ENCODE results near the gene CTDSPL.

Gene CTDSPL

DNA sequence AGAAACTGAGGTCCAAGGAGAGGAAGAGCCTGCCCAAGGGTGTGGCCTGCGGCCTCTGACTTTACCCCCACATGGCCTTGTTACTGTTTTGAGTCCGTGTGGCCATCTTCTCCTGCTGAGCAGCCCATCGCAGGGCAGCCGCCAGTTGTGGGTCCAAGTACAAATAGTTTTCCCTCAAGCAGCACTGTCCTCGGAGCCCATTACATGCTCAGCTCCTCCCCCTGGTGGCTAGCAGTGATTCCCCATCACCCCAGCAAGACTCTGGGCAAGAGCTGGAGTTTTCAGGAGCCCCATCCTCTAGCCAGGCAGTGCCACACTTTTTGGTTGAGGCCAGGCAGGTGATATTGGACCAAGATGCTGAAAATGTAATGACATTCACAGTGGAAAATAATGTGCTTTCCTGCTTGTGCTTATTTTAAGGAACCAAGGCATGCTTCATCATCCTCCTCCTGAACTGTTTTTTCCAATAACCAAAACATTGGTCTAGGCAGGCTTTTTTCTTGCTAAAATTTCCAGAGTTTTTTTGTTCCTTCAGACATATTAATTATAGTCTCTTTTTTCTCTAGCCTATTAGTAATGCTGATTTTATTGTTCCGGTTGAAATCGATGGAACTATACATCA, 105.7 kb downstream of the CTDSPL start:
- no peak for TF ChIP-seq SNAI2 (CRISPR knock-in tag; IDR thresholded peaks at IDR 0.05)
- TF ChIP-seq PPARA (CRISPR knock-in tag; IDR thresholded peaks at IDR 0.05; ENCODE audit: borderline replicate concordance), result no peak
- TF ChIP-seq RARB (CRISPR knock-in tag; IDR thresholded peaks at IDR 0.05), result no peak
- no peak for TF ChIP-seq OSR1 (CRISPR knock-in tag; IDR thresholded peaks at IDR 0.05)
- TF ChIP-seq, protein P1, sequence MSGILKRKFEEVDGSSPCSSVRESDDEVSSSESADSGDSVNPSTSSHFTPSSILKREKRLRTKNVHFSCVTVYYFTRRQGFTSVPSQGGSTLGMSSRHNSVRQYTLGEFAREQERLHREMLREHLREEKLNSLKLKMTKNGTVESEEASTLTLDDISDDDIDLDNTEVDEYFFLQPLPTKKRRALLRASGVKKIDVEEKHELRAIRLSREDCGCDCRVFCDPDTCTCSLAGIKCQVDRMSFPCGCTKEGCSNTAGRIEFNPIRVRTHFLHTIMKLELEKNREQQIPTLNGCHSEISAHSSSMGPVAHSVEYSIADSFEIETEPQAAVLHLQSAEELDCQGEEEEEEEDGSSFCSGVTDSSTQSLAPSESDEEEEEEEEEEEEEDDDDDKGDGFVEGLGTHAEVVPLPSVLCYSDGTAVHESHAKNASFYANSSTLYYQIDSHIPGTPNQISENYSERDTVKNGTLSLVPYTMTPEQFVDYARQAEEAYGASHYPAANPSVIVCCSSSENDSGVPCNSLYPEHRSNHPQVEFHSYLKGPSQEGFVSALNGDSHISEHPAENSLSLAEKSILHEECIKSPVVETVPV (CRISPR knock-in tag; IDR thresholded peaks at IDR 0.05), result no peak
- no peak for TF ChIP-seq ZFP3 (CRISPR knock-in tag; IDR thresholded peaks at IDR 0.05)
- TF ChIP-seq, protein P2, sequence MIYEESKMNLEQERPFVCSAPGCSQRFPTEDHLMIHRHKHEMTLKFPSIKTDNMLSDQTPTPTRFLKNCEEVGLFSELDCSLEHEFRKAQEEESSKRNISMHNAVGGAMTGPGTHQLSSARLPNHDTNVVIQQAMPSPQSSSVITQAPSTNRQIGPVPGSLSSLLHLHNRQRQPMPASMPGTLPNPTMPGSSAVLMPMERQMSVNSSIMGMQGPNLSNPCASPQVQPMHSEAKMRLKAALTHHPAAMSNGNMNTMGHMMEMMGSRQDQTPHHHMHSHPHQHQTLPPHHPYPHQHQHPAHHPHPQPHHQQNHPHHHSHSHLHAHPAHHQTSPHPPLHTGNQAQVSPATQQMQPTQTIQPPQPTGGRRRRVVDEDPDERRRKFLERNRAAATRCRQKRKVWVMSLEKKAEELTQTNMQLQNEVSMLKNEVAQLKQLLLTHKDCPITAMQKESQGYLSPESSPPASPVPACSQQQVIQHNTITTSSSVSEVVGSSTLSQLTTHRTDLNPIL (CRISPR knock-in tag; IDR thresholded peaks at IDR 0.05; ENCODE audit: low read depth), result no peak
- TF ChIP-seq, protein P3, sequence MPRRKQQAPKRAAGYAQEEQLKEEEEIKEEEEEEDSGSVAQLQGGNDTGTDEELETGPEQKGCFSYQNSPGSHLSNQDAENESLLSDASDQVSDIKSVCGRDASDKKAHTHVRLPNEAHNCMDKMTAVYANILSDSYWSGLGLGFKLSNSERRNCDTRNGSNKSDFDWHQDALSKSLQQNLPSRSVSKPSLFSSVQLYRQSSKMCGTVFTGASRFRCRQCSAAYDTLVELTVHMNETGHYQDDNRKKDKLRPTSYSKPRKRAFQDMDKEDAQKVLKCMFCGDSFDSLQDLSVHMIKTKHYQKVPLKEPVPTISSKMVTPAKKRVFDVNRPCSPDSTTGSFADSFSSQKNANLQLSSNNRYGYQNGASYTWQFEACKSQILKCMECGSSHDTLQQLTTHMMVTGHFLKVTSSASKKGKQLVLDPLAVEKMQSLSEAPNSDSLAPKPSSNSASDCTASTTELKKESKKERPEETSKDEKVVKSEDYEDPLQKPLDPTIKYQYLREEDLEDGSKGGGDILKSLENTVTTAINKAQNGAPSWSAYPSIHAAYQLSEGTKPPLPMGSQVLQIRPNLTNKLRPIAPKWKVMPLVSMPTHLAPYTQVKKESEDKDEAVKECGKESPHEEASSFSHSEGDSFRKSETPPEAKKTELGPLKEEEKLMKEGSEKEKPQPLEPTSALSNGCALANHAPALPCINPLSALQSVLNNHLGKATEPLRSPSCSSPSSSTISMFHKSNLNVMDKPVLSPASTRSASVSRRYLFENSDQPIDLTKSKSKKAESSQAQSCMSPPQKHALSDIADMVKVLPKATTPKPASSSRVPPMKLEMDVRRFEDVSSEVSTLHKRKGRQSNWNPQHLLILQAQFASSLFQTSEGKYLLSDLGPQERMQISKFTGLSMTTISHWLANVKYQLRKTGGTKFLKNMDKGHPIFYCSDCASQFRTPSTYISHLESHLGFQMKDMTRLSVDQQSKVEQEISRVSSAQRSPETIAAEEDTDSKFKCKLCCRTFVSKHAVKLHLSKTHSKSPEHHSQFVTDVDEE (CRISPR knock-in tag; IDR thresholded peaks at IDR 0.05), result no peak
- ATAC-seq, result peak; percentile 96

DNA sequence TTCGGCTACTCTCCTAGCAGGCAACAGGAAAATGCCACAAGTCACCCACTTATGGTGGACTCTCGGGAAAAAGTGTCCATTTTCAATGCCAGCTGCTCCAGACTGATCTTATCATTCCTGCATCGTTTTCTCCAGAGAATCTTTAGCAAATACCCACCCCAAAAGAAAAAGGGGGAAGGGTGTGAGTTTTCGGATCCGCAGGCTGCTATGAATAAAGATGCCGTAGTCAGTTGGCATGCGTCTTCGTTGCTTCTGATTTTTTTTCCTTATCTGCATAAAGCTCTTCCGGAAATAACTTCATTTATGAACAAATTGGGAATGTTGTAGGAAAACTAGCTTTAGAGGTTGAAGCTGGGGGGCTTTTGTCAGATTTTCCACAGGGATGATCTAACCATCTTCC, 106.5 kb downstream of the CTDSPL start:
- no peak for ATAC-seq
- TF ChIP-seq ESRRG (CRISPR knock-in tag; IDR thresholded peaks at IDR 0.05) (no peak), ZNF565 (CRISPR knock-in tag; conservative IDR thresholded peaks at IDR 0.05; ENCODE audit: low read depth) (no peak), GLIS3 (CRISPR knock-in tag; IDR thresholded peaks at IDR 0.05) (no peak), PPARA (CRISPR knock-in tag; IDR thresholded peaks at IDR 0.05; ENCODE audit: borderline replicate concordance) (no peak), ISL1 (CRISPR knock-in tag; IDR thresholded peaks at IDR 0.05) (no peak), ZFP30 (CRISPR knock-in tag; IDR thresholded peaks at IDR 0.05) (no peak), BACH2 (CRISPR knock-in tag; IDR thresholded peaks at IDR 0.05; ENCODE audit: borderline replicate concordance) (no peak), ZC3H10 (CRISPR knock-in tag; IDR thresholded peaks at IDR 0.05) (no peak), CSDC2 (CRISPR knock-in tag; IDR thresholded peaks at IDR 0.05) (no peak), ZNF8 (CRISPR knock-in tag; IDR thresholded peaks at IDR 0.05) (no peak), TOX (CRISPR knock-in tag; IDR thresholded peaks at IDR 0.05; ENCODE audit: borderline replicate concordance) (no peak), ARNTL (CRISPR knock-in tag; IDR thresholded peaks at IDR 0.05; ENCODE audit: borderline replicate concordance, low read depth) (no peak), SNAI2 (CRISPR knock-in tag; IDR thresholded peaks at IDR 0.05) (no peak), TCF4 (CRISPR knock-in tag; IDR thresholded peaks at IDR 0.05; ENCODE audit: borderline replicate concordance) (no peak)
- TF ChIP-seq, protein P2 (CRISPR knock-in tag; IDR thresholded peaks at IDR 0.05; ENCODE audit: low read depth), result no peak
- TF ChIP-seq, protein P4, sequence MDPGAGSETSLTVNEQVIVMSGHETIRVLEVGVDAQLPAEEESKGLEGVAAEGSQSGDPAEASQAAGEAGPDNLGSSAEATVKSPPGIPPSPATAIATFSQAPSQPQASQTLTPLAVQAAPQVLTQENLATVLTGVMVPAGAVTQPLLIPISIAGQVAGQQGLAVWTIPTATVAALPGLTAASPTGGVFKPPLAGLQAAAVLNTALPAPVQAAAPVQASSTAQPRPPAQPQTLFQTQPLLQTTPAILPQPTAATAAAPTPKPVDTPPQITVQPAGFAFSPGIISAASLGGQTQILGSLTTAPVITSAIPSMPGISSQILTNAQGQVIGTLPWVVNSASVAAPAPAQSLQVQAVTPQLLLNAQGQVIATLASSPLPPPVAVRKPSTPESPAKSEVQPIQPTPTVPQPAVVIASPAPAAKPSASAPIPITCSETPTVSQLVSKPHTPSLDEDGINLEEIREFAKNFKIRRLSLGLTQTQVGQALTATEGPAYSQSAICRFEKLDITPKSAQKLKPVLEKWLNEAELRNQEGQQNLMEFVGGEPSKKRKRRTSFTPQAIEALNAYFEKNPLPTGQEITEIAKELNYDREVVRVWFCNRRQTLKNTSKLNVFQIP (CRISPR knock-in tag; IDR thresholded peaks at IDR 0.05; ENCODE audit: borderline replicate concordance, low read depth), result no peak
- TF ChIP-seq, protein P5, sequence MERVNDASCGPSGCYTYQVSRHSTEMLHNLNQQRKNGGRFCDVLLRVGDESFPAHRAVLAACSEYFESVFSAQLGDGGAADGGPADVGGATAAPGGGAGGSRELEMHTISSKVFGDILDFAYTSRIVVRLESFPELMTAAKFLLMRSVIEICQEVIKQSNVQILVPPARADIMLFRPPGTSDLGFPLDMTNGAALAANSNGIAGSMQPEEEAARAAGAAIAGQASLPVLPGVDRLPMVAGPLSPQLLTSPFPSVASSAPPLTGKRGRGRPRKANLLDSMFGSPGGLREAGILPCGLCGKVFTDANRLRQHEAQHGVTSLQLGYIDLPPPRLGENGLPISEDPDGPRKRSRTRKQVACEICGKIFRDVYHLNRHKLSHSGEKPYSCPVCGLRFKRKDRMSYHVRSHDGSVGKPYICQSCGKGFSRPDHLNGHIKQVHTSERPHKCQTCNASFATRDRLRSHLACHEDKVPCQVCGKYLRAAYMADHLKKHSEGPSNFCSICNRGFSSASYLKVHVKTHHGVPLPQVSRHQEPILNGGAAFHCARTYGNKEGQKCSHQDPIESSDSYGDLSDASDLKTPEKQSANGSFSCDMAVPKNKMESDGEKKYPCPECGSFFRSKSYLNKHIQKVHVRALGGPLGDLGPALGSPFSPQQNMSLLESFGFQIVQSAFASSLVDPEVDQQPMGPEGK (CRISPR knock-in tag; IDR thresholded peaks at IDR 0.05; ENCODE audit: borderline replicate concordance), result no peak

Data from SK-N-SH treated with all-trans-retinoic acid at 6 μM for 48 hours (cell line).